HepG2 (cell line): ENCODE measurements around the gene LIF. TPM values are rescaled to one million over a fixed set of nuclear protein-coding genes. Genes with fewer than 3 reads are reported as not detected.

Experiments used
- BHLHE40 ChIP-seq: IDR thresholded peaks from 2 replicates; pipeline ENCODE4 v1.6.1; 2011; ENCODE audit warnings: low read length, improper control_type of control experiment
- CREB1 ChIP-seq, 2 experiments: fragments of 450-650 bp in 1 of 2; IDR thresholded peaks; 2 replicates each; pipeline ENCODE4 v1.6.1; 2016 to 2017; ENCODE audit warnings: control low read depth in 1 of 2, mild to moderate bottlenecking in 1 of 2, missing compliant biosample characterization in 1 of 2, missing genetic modification characterization in 1 of 2
- ETV5 ChIP-seq: IDR thresholded peaks from 2 replicates; pipeline ENCODE4 v1.6.1; 2018; ENCODE audit warnings: missing biosample characterization, missing genetic modification reagents, inconsistent platforms, borderline replicate concordance
- ETV6 ChIP-seq: sonication (generic); formaldehyde crosslinking; conservative IDR thresholded peaks from 2 replicates; pipeline ENCODE4 v1.4.0; 2020; ENCODE audit warnings: missing genetic modification reagents
- FOXK2 ChIP-seq: fragments of 450-650 bp; IDR thresholded peaks from 2 replicates; pipeline ENCODE4 v1.6.1; 2016
- GABPB1 ChIP-seq: IDR thresholded peaks from 2 replicates; pipeline ENCODE4 v1.6.1; 2016; ENCODE audit warnings: mild to moderate bottlenecking, missing genetic modification reagents, moderate library complexity, missing compliant biosample characterization
- IRF9 ChIP-seq: sonication (generic); formaldehyde crosslinking; IDR thresholded peaks from 2 replicates; pipeline ENCODE4 v1.8.0; 2022; ENCODE audit warnings: missing genetic modification reagents, mild to moderate bottlenecking, borderline replicate concordance
- PCBP1 ChIP-seq: fragments of 200-400 bp; formaldehyde crosslinking; IDR thresholded peaks from 2 replicates; pipeline ENCODE4 v1.6.1; 2017; ENCODE audit warnings: mild to moderate bottlenecking, low read depth, low read length, borderline replicate concordance
- PLRG1 ChIP-seq: fragments of 450-650 bp; conservative IDR thresholded peaks from 2 replicates; pipeline ENCODE4 v1.6.1; 2016
- RAD51 ChIP-seq: fragments of 450-650 bp; IDR thresholded peaks from 2 replicates; pipeline ENCODE4 v1.6.1; 2016; ENCODE audit warnings: borderline replicate concordance
- STAG1 ChIP-seq: sonication (generic); formaldehyde crosslinking; IDR thresholded peaks from 2 replicates; pipeline ENCODE4 v1.4.0; 2020; ENCODE audit warnings: missing genetic modification reagents
- TEAD3 ChIP-seq: optimal IDR thresholded peaks from 2 replicates; pipeline ENCODE3; 2016; ENCODE audit warnings: borderline replicate concordance
- U2AF1 ChIP-seq: fragments of 200-400 bp; formaldehyde crosslinking; optimal IDR thresholded peaks from 2 replicates; pipeline ENCODE3; 2017; ENCODE audit warnings: mild to moderate bottlenecking, low read depth, low read length
- ZNF468 ChIP-seq: sonication (generic); formaldehyde crosslinking; IDR thresholded peaks from 2 replicates; pipeline ENCODE4 v1.8.0; 2022; ENCODE audit warnings: mild to moderate bottlenecking, moderate library complexity, missing genetic modification reagents
- ZNF607 ChIP-seq: sonication (generic); formaldehyde crosslinking; IDR thresholded peaks from 2 replicates; pipeline ENCODE4 v1.5.1; 2020; ENCODE audit warnings: missing genetic modification reagents, mild to moderate bottlenecking, borderline replicate concordance
- ZNF737 ChIP-seq: sonication (generic); formaldehyde crosslinking; IDR thresholded peaks from 2 replicates; pipeline ENCODE4 v1.5.0; 2020; ENCODE audit warnings: missing genetic modification reagents, mild to moderate bottlenecking, borderline replicate concordance
- ZNF777 ChIP-seq: sonication (generic); formaldehyde crosslinking; IDR thresholded peaks from 2 replicates; pipeline ENCODE4 v1.4.0; 2020; ENCODE audit warnings: missing genetic modification reagents
- polyA plus RNA-seq, 8 experiments: library from polyadenylated mRNA; depleted of rRNA in 3 of 8; stranded (reverse) in 7 of 8; unstranded in 1 of 8; fragments of >200 nt; fragmentation: Illumina TruSeq in 4 of 8; extraction: Trizol in 4 of 8; gene quantifications; 2 replicates each; pipeline versions ENCODE4 v1.2.1 to v1.2.3, GENCODE V29; 2011 to 2016; ENCODE audit warnings: low read depth in 4 of 8, missing spikeins in 1 of 8, mixed read lengths in 1 of 8; ENCODE audit not compliant: insufficient read depth in 1 of 8
- total RNA-seq, 5 experiments: library from RNA; depleted of rRNA; stranded (reverse); fragments of >200 nt; fragmentation: Illumina TruSeq; extraction: Trizol; gene quantifications; 2 replicates each; pipeline ENCODE4 v1.2.3, GENCODE V29; 2016; ENCODE audit warnings: low read depth in 1 of 5
- TF ChIP-seq, protein P1 (sequence below): sonication (generic); formaldehyde crosslinking; conservative IDR thresholded peaks from 2 replicates; pipeline ENCODE4 v1.5.0; 2020; ENCODE audit warnings: missing genetic modification reagents
- TF ChIP-seq, protein P2 (sequence below): sonication (generic); formaldehyde crosslinking; IDR thresholded peaks from 2 replicates; pipeline ENCODE4 v1.4.0; 2020; ENCODE audit warnings: low read depth, missing genetic modification reagents
- TF ChIP-seq, protein P3 (sequence below): sonication (generic); formaldehyde crosslinking; IDR thresholded peaks from 2 replicates; pipeline ENCODE4 v1.5.0; 2020; ENCODE audit warnings: missing genetic modification reagents, mild to moderate bottlenecking, borderline replicate concordance
- TF ChIP-seq, protein P4 (sequence below): sonication (generic); formaldehyde crosslinking; IDR thresholded peaks from 2 replicates; pipeline ENCODE4 v1.4.0; 2020; ENCODE audit warnings: missing genetic modification reagents

Gene LIF
- total and polyA plus RNA-seq, 2 of the 13 experiments (the other 11 are each of a cell fraction or from before 2014, with no cell fraction given), result 3.6 to 8.5 TPM

- TF ChIP-seq, protein P1, sequence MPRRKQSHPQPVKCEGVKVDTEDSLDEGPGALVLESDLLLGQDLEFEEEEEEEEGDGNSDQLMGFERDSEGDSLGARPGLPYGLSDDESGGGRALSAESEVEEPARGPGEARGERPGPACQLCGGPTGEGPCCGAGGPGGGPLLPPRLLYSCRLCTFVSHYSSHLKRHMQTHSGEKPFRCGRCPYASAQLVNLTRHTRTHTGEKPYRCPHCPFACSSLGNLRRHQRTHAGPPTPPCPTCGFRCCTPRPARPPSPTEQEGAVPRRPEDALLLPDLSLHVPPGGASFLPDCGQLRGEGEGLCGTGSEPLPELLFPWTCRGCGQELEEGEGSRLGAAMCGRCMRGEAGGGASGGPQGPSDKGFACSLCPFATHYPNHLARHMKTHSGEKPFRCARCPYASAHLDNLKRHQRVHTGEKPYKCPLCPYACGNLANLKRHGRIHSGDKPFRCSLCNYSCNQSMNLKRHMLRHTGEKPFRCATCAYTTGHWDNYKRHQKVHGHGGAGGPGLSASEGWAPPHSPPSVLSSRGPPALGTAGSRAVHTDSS, result no peak
- no peak for TF ChIP-seq RAD51
- TF ChIP-seq PCBP1, result no peak
- TF ChIP-seq ZNF737 (CRISPR knock-in tag), result no peak
- no peak for TF ChIP-seq ZNF777 (CRISPR knock-in tag)
- no peak for TF ChIP-seq PLRG1
- TF ChIP-seq, protein P2, sequence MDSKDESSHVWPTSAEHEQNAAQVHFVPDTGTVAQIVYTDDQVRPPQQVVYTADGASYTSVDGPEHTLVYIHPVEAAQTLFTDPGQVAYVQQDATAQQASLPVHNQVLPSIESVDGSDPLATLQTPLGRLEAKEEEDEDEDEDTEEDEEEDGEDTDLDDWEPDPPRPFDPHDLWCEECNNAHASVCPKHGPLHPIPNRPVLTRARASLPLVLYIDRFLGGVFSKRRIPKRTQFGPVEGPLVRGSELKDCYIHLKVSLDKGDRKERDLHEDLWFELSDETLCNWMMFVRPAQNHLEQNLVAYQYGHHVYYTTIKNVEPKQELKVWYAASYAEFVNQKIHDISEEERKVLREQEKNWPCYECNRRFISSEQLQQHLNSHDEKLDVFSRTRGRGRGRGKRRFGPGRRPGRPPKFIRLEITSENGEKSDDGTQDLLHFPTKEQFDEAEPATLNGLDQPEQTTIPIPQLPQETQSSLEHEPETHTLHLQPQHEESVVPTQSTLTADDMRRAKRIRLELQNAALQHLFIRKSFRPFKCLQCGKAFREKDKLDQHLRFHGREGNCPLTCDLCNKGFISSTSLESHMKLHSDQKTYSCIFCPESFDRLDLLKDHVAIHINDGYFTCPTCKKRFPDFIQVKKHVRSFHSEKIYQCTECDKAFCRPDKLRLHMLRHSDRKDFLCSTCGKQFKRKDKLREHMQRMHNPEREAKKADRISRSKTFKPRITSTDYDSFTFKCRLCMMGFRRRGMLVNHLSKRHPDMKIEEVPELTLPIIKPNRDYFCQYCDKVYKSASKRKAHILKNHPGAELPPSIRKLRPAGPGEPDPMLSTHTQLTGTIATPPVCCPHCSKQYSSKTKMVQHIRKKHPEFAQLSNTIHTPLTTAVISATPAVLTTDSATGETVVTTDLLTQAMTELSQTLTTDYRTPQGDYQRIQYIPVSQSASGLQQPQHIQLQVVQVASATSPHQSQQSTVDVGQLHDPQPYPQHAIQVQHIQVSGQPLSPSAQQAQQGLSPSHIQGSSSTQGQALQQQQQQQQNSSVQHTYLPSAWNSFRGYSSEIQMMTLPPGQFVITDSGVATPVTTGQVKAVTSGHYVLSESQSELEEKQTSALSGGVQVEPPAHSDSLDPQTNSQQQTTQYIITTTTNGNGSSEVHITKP (CRISPR knock-in tag), result no peak
- TF ChIP-seq STAG1 (CRISPR knock-in tag), result no peak
- TF ChIP-seq ETV6 (CRISPR knock-in tag), result no peak
- no peak for TF ChIP-seq ZNF607 (CRISPR knock-in tag)
- TF ChIP-seq GABPB1 (CRISPR knock-in tag), result peak; percentile 67; the same call in 1 of the 2 replicates
- no peak for TF ChIP-seq ZNF468 (CRISPR knock-in tag)
- TF ChIP-seq, protein P3, sequence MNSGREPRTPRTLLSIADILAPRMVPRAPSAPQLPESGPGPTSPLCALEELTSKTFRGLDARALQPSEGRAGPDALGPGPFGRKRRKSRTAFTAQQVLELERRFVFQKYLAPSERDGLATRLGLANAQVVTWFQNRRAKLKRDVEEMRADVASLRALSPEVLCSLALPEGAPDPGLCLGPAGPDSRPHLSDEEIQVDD, result no peak
- TF ChIP-seq ETV5, result peak; percentile 33; the same call in 1 of the 2 replicates
- TF ChIP-seq CREB1 (IDR thresholded peaks at IDR 0.05), result peak; percentile 91
- TF ChIP-seq CREB1 (CRISPR knock-in tag; IDR thresholded peaks at IDR 0.05), result no peak
- no peak for TF ChIP-seq FOXK2
- no peak for TF ChIP-seq BHLHE40
- no peak for TF ChIP-seq U2AF1
- TF ChIP-seq TEAD3 (CRISPR knock-in tag), result no peak
- TF ChIP-seq, protein P4, sequence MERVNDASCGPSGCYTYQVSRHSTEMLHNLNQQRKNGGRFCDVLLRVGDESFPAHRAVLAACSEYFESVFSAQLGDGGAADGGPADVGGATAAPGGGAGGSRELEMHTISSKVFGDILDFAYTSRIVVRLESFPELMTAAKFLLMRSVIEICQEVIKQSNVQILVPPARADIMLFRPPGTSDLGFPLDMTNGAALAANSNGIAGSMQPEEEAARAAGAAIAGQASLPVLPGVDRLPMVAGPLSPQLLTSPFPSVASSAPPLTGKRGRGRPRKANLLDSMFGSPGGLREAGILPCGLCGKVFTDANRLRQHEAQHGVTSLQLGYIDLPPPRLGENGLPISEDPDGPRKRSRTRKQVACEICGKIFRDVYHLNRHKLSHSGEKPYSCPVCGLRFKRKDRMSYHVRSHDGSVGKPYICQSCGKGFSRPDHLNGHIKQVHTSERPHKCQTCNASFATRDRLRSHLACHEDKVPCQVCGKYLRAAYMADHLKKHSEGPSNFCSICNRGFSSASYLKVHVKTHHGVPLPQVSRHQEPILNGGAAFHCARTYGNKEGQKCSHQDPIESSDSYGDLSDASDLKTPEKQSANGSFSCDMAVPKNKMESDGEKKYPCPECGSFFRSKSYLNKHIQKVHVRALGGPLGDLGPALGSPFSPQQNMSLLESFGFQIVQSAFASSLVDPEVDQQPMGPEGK (CRISPR knock-in tag), result 0 out of 2 replicates have a peak, but pooled peaks have one; percentile 23
- no peak for TF ChIP-seq IRF9 (CRISPR knock-in tag)
Observed at GRCh38 chr22:30265823-30266444, 19.4 kb upstream of the LIF start (continued).
